ENCODE data around the gene CBX5. TPM values are rescaled to one million over a fixed set of nuclear protein-coding genes. Genes with fewer than 3 reads are reported as not detected.
A peak's percentile ranks its signal among the peaks of the same experiment; 100 is the strongest.

CBX5 gene
- total RNA-seq, 1 donor from 2014 or later = 67.3 TPM

GRCh38 chr12:54266852-54267251 is 13.1 kb downstream of the CBX5 start:
- H3K4me3 ChIP-seq (ENCODE audit: low read depth, low read length) = no peak overlapping the region
- no peak for DNase-seq (ENCODE audit: low read depth)
- no peak for TF ChIP-seq CTCF (conservative IDR thresholded peaks at IDR 0.05; ENCODE audit: low read depth, low read length)

- H3K4me3 ChIP-seq (ENCODE audit: low read depth, low read length) = no peak overlapping the region
- no peak for DNase-seq (ENCODE audit: low read depth)
- no peak for TF ChIP-seq CTCF (conservative IDR thresholded peaks at IDR 0.05; ENCODE audit: low read depth, low read length)
These were observed 14.5 kb downstream of the CBX5 start for GRCh38 chr12:54265364-54265812.

GRCh38 chr12:54262403-54262925 is 17.5 kb downstream of the CBX5 start:
- no peak for TF ChIP-seq CTCF (conservative IDR thresholded peaks at IDR 0.05; ENCODE audit: low read depth, low read length)
- H3K4me3 ChIP-seq (ENCODE audit: low read depth, low read length) = no peak overlapping the region

GRCh38 chr12:54261815-54262402 is 18.0 kb downstream of the CBX5 start:
- DNase-seq (ENCODE audit: low read depth) = peak; percentile 31
- no peak for TF ChIP-seq CTCF (conservative IDR thresholded peaks at IDR 0.05; ENCODE audit: low read depth, low read length)
- H3K4me3 ChIP-seq (ENCODE audit: low read depth, low read length) = no peak overlapping the region

More at GRCh38 chr12:54262403-54262925, 17.5 kb downstream of the CBX5 start:
- peak; percentile 63 for DNase-seq (ENCODE audit: low read depth)

- peak; percentile 59 for DNase-seq (ENCODE audit: low read depth)
- peak overlapping the region; percentile 56 for H3K4me3 ChIP-seq (ENCODE audit: low read depth, low read length)
- no peak for TF ChIP-seq CTCF (conservative IDR thresholded peaks at IDR 0.05; ENCODE audit: low read depth, low read length)
These were observed 20.5 kb downstream of the CBX5 start for GRCh38 chr12:54259194-54260011.

- no peak for DNase-seq (ENCODE audit: low read depth)
- H3K4me3 ChIP-seq (ENCODE audit: low read depth, low read length) = peak overlapping the region; percentile 56
- TF ChIP-seq CTCF (conservative IDR thresholded peaks at IDR 0.05; ENCODE audit: low read depth, low read length) = no peak
These were observed 21.7 kb downstream of the CBX5 start for GRCh38 chr12:54258201-54258681.

Data from epithelial cell of proximal tubule (primary cell).